Measurements from ENCODE around the gene MDM2. TPM values are rescaled to one million over a fixed set of nuclear protein-coding genes. Genes with fewer than 3 reads are reported as not detected.
"Not testable (repeated sequence)": the region's sequence is repeated elsewhere in the genome, so short reads cannot be mapped to it uniquely, and the experiment has no call there.

MDM2 gene
- polyA plus RNA-seq, 3 donors: 55.1 to 77.1 (median 72.0) TPM

DNA sequence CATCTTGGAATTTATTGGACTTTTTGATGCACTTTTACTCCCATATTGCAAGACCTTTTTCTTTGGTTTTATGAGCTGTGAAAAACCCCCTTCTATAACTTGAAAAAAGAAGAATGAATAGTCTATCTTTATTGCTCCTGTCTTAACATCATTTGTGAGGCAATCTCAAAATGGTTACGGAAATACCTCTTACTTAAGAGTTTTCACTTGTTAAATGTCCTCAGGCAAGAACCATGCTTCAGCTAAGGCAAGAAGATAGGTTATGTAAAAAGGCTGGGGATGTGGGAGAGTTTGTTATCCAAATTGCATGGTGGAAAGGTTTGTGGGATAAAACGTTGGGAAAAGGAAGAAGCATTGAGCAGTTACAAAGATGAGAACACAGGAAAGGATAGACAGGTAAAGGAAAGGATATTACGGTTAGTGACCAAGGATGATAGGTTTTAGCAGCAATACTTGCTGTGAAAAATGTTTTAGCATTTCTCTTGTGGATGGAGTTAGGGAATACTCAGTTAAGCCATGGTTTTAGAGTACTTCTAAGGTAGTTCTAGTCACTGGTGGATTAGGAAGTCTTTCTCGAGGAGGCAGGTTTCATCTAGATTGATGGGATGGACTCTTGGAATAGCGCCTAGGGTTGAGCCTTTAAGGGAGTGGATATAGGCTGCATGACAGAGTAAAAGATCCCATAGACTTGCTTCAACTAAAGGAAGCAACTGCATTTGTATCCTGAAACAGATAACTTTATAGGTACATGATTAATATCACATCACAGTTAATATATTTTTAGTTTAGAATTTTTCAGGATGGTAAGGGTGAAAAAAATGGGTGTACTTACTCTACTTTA is 30.3 kb downstream of the MDM2 start:
- DNase-seq (ENCODE audit: extremely low read depth in 1 of 11, low read depth in 9 of 11, low spot score in 4 of 11): no peak

DNA sequence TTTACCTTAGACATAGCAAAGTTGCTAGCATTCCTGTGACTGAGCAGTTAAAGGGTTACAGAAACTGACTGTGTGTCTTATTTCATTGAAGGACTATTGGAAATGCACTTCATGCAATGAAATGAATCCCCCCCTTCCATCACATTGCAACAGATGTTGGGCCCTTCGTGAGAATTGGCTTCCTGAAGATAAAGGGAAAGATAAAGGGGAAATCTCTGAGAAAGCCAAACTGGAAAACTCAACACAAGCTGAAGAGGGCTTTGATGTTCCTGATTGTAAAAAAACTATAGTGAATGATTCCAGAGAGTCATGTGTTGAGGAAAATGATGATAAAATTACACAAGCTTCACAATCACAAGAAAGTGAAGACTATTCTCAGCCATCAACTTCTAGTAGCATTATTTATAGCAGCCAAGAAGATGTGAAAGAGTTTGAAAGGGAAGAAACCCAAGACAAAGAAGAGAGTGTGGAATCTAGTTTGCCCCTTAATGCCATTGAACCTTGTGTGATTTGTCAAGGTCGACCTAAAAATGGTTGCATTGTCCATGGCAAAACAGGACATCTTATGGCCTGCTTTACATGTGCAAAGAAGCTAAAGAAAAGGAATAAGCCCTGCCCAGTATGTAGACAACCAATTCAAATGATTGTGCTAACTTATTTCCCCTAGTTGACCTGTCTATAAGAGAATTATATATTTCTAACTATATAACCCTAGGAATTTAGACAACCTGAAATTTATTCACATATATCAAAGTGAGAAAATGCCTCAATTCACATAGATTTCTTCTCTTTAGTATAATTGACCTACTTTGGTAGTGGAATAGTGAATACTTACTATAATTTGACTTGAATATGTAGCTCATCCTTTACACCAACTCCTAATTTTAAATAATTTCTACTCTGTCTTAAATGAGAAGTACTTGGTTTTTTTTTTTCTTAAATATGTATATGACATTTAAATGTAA is 31.5 kb downstream of the MDM2 start:
- DNase-seq (ENCODE audit: extremely low read depth in 1 of 11, low read depth in 9 of 11, low spot score in 4 of 11): no peak

DNA sequence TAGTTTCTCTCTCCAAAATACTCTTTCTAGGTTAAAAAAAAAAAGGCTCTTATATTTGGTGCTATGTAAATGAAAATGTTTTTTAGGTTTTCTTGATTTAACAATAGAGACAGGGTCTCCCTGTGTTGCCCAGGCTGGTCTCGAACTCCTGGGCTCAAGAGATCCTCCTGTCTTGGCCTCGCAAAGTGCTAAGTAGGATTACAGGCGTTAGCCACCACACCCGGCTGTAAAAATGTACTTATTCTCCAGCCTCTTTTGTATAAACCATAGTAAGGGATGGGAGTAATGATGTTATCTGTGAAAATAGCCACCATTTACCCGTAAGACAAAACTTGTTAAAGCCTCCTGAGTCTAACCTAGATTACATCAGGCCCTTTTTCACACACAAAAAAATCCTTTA is 33.2 kb downstream of the MDM2 start:
- DNase-seq (ENCODE audit: extremely low read depth in 1 of 11, low read depth in 9 of 11, low spot score in 4 of 11): not testable (repeated sequence)

DNA sequence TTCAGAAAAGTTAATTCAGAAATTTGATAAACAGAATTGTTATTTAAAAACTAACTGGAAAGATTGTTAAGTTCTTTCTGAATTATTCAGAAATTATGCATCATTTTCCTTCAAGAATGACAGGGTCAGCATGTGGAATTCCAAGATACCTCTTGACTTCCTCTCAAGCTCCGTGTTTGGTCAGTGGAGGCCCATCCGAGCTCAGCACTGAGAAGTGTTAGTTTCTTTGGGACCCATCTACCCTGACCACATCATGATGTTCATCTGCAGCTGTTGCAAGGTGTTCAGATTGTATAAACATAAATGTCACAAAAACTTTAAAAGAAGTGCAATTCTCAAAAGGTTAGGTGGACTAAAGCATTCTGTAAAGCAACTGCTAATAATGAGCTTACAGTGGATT is 33.7 kb downstream of the MDM2 start:
- DNase-seq (ENCODE audit: extremely low read depth in 1 of 11, low read depth in 9 of 11, low spot score in 4 of 11): no peak

DNA sequence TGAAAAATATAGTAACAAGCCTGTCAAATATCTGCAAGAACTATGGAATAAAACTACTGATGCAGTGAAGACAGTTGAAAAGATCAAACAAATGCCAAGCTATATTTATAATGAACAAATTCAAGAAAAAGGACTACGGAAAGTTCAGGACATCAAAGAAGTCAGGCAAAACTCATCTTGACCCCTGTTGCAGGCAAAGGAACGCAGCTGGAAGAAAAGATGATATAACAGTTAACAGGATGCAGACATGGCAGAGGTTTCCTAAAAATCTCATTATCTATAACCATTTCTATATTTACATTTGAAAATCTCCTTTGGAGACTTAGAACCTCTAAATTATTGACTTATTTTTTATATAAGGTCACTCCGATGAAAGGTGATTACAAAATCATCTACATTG is 34.1 kb downstream of the MDM2 start:
- DNase-seq (ENCODE audit: extremely low read depth in 1 of 11, low read depth in 9 of 11, low spot score in 4 of 11): no peak

DNA sequence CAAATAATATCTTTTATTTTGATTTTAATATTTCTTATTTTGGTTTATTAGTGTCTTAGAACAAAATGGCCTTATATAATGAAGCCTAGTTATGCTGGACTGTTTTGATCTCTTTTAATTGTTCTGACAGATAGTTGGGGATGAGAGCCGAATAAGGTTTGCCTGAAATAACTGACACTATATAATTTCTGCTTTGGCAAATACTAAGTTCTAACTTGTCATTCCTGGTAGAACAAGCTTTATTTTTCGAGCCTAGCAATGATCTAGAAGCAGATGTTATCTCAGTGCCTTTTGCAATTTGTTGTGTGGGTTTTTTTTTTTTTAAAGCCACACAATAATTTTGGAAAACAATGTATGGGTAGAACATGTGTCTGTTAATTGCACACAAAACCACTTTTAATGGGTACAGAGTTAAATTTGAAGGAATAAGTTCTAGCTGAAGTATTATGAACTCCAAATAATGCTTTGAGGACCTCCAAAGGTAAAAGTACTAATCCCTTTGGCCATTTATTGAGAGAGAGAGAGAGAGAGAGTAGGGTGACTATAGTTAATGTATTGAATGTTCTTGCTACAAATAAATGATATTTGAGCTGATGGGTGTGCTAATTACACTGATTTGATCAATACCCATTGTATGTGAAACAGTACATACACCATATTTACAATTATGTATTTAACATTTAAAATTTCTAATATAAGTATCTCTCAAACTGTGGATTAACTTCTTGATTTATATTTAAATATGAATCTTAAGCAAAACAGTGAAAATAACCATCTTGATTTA is 35.0 kb downstream of the MDM2 start:
- DNase-seq (ENCODE audit: extremely low read depth in 1 of 11, low read depth in 9 of 11, low spot score in 4 of 11): no peak

DNA sequence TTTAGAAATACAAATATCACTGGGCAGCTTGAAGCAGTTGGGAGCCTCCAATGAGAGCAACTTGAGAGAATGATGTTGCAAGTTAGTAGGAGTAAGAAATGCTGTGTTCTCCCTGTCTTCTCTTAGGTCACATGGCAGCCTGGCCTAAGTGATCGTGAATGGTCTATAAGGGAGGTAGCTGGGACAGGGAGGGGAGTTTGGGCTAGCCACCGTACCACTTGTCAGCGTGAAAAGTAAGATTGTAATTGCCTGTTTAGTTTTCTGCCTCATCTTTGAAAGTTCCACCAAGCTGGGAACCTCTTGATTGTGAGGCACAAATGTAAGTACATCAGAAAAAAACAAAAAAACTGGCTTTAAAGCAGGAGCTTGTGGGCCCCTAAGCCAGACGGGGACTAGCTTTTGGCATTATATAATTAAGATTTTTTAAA is 36.4 kb downstream of the MDM2 start:
- DNase-seq (ENCODE audit: extremely low read depth in 1 of 11, low read depth in 9 of 11, low spot score in 4 of 11): no peak

DNA sequence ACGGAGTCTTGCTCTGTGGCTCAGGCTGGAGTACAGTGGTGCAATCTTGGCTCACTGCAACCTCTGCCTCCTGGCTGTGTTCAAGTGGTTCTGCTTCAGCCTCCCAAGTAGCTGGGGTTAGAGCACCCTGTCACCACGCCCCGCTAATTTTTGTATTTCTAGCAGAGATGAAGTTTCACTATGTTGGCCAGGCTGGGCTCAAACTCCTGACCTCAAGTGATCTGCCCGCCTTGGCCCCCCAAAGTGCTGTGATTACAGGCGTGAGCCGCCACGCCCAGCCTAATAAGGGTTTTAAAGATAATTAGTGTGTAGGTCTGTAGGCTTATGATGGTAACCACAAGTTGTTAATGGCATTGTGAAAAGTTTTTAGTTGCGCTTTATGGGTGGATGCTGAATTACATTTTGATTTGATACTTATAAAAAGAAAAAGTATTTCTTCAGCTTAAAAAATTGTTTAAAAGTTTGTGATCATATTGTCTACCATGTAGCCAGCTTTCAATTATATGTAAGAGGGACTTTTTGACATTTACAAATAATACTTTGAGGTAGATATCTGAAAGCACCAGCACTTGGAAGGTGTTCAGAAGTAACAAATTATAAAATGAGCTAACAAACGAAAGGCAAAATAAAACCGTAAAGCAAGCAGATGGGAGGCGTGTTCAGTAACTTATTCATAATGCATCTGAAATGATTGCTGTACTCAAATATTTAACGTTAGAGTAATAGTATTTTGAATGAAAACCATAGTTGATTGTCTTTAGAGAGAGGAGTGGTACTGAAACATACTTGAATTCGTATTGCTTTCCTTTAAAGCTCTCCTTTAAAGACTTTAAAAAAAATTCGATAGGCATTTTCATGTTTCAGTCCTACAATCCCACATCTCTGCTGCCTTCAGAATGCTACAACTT is 37.1 kb downstream of the MDM2 start:
- no peak for DNase-seq (ENCODE audit: extremely low read depth in 1 of 11, low read depth in 9 of 11, low spot score in 4 of 11)

DNA sequence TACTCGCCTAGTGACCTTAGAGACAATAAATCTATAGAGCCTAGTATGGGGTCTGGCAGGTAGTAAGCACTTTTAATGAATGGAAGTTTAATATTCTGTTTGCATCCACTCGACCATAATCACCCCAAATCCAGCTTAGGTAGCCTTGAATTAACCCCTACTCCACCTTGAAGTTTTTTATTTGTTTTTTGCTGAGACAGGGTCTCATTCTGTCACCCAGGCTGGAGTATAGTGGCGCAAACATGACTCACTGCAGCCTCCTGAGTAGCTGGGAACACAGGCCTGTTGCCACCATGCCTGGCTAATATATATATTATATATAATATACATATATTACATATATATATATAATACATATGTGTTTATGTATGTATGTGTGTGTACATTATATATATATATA is 38.8 kb downstream of the MDM2 start:
- no peak for DNase-seq (ENCODE audit: extremely low read depth in 1 of 11, low read depth in 9 of 11, low spot score in 4 of 11)

DNA sequence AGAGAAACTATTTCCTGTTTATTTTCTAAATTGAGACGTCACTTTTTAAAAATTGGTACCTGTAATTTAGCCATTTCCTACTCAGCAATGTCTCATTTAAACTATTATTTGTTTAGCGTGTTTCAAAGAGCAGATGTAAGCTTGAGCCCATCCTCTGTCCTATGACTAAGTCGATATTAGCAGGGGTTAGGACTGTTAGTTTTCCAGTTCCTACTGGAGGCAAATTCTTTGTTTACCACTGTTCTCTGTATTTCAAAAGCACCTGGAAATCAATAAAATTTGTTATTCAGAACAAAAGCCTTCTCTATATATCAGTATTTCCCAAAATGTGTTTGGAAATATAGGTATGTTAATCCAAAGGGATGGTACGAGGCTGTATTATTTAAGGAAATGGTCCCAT is 42.4 kb downstream of the MDM2 start:
- DNase-seq (ENCODE audit: extremely low read depth in 1 of 11, low read depth in 9 of 11, low spot score in 4 of 11): no peak

DNA sequence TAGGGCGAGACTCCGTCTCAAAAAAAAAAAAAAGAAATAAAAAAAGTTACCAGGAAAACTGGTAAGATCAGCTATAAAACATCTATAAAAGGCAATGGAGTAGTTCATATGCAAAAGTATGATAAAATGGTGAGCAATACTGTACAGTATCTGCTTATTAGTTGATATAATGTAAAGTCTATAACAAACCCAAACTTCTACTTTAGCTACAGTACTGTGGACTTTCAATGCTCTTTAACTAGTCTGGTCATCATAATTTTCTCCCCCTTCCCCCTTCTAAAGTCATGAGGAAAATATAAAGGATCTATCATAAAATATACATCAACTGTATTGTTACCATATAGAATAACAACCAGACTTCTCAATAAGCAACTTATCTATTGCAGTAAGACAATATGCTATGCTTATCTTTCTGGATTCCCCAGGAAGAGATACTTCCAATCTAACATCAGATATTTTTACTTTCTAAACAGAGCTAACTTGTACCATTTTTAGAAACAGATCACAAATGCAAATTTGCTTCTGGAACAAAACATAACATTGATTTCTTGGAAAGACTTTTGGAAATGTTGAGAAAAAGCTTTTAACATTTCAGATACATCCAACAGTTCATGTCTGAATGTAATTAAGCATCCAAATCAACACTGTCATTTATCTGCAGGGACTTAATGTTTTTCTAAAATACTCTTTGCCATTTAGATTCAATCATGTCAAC is 43.8 kb downstream of the MDM2 start:
- no peak for DNase-seq (ENCODE audit: extremely low read depth in 1 of 11, low read depth in 9 of 11, low spot score in 4 of 11)

DNA sequence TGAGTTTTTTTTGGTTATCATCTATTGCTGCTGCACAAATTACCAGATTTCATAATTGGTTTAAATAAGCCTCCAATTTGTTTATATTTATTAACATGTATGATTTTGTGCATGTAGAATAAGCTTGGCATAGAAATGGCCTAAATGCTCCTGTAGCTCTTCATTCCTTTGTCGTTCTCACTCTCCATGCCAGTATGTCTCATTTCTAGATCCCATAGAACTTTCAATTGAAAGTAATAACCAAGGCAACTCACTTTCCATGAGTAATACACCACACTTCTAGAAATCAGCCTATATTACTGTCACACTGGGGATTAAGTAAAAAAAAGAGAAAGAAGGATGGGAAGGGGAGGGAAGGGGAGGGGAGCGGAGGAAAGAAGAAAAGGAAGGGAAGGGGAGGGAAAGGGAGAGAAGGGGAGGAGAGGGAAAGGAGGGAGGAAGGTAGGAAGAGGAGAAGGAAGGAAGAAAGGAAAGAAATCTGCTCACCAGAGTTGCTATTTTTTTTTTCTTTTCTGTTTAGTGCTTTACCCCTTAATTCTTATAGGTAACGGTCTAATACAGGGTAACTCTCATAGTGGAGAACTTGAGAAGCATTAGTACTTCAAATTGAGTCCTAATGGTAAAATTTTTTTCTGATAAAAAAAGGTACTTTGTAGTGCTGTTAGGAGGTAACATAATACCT is 45.6 kb downstream of the MDM2 start:
- no peak for DNase-seq (ENCODE audit: extremely low read depth in 1 of 11, low read depth in 9 of 11, low spot score in 4 of 11)

DNA sequence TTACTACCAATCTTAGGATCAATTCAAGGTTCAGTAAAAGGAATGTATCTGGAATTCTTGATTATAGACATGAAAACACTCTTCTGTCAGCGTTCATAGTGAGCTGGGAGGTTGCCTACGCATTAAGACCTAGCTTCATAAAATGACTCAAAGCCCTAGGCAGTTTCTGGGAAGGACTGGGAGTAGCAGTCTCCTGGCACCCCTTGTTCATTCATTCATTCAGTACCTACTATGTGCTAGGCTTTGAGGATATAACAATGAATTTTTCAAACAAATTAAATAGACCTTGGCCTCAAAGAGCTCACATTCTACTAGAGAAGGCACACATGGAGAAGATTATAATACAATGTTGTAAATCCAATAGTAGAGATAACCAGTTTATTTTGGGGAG is 46.1 kb downstream of the MDM2 start:
- no peak for DNase-seq (ENCODE audit: extremely low read depth in 1 of 11, low read depth in 9 of 11, low spot score in 4 of 11)

DNA sequence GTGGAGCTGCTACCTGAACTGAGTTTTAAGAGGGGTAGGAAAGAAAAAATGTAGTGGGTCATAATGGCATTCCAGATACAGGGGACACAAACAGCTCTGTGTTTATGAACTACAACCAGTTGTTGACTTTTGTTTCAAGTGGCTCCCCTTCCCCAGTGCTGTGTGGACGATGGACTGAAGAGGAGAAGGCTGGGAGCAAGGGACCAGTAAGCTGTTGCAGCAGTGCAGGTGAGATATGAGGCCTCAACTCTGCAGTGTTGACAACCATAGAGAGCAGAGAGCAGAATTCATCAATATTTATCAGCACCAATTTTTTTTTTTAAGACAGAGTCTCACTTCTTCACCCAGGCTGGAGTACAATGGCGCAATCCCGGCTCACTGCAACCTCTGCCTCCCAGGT is 46.6 kb downstream of the MDM2 start:
- no peak for DNase-seq (ENCODE audit: extremely low read depth in 1 of 11, low read depth in 9 of 11, low spot score in 4 of 11)

DNA sequence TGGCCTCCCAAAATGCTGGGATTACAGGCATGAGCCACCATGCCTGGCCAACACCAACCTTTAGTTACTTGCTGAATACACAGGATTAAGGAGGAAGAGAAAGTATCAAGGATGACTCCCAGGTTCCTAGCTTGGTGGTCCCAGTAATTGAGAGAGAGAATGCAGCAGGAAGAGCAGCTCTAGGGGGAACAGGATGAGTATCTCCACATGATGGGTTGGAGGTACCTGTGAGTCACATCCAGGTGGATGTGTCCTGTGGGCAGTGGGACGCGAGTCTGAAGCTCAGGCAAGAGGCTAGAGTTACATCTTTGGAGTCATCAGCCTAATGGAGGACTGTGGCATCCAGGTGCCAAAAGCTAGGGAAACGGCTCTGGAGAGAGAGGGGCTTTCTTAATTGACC is 47.1 kb downstream of the MDM2 start:
- no peak for DNase-seq (ENCODE audit: extremely low read depth in 1 of 11, low read depth in 9 of 11, low spot score in 4 of 11)

DNA sequence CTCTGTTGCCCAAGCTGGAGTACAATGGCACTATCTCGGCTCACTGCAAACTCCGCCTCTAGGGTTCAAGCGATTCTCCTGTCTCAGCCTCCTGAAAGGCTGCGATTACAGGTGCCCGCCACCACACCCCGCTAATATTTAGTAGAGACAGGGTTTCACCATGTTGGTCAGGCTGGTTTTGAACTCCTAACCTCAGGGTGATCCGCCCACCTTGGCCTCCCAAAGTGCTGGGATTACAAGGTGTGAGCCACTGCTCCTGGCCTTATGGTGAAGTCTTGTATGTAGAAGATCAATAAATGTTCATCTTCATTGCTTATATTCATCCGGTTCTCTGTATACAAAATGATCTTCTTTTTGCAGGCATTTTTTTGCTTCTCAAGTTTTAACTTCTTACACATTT is 47.8 kb downstream of the MDM2 start:
- DNase-seq (ENCODE audit: extremely low read depth in 1 of 11, low read depth in 9 of 11, low spot score in 4 of 11): no peak

DNA sequence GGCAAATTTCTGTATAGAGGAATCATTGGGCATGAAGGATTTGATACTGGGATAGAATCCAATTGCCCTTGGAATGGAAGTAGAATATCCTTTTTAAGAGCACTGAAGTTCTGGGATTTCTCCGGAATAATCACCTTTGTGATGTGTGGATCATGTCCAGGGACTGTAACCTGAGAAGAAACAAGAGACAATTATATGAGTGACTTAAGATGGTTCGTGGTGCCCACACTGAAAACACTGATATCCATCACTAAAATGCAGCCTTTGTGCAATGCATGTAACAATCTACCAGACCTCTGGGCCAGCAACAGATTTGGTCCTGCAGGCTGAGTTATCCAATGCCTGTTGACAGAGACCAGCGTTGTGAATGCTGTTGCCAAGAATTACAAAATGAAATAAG is 48.5 kb downstream of the MDM2 start:
- no peak for DNase-seq (ENCODE audit: extremely low read depth in 1 of 11, low read depth in 9 of 11, low spot score in 4 of 11)

Measured in renal cortex interstitium (tissue), 11 donors.